ENCODE results near the gene MITF. TPM values are rescaled to one million over a fixed set of nuclear protein-coding genes. Genes with fewer than 3 reads are reported as not detected.

MITF gene
- total RNA-seq, 1 donor from 2014 or later = 6.0 TPM

GRCh38 chr3:69784954-69785514 is 45.8 kb downstream of the MITF start:
- Mint-ChIP-seq H3K27ac (ENCODE audit: unreplicated experiment) (peak overlapping the region; percentile 1), H3K4me1 (ENCODE audit: low read depth, unreplicated experiment) (peaks cover 44% of the 10 kb centered on the region), H3K9me3 (ENCODE audit: unreplicated experiment) (no peaks in the 10 kb centered on the region), H3K27me3 (ENCODE audit: low read depth, unreplicated experiment) (no peaks in the 10 kb centered on the region), H3K36me3 (ENCODE audit: low read depth, unreplicated experiment) (no peaks in the 10 kb centered on the region), H3K4me3 (ENCODE audit: unreplicated experiment) (no peak overlapping the region)
- H3K4me2 ChIP-seq (ENCODE audit: low read length) = peak overlapping the region; percentile 65
- FAIRE-seq (no peak), DNase-seq (ENCODE audit: low read depth) (peak; percentile 85)
- H3K9ac ChIP-seq (ENCODE audit: low read length) = no peak overlapping the region
- H2AFZ ChIP-seq (ENCODE audit: low read depth, low read length) = no peak overlapping the region
- peaks cover 25% of the 10 kb centered on the region for H3K4me1 ChIP-seq (ENCODE audit: insufficient read depth, low read length)
- H3K79me2 ChIP-seq (ENCODE audit: insufficient read depth, low read length) = no peaks in the 10 kb centered on the region
- no peaks in the 10 kb centered on the region for H3K9me3 ChIP-seq (ENCODE audit: insufficient read depth, low read depth, low read length)
- H4K20me1 ChIP-seq (ENCODE audit: insufficient read depth, low read length) = no peaks in the 10 kb centered on the region
- TF ChIP-seq, protein P1, sequence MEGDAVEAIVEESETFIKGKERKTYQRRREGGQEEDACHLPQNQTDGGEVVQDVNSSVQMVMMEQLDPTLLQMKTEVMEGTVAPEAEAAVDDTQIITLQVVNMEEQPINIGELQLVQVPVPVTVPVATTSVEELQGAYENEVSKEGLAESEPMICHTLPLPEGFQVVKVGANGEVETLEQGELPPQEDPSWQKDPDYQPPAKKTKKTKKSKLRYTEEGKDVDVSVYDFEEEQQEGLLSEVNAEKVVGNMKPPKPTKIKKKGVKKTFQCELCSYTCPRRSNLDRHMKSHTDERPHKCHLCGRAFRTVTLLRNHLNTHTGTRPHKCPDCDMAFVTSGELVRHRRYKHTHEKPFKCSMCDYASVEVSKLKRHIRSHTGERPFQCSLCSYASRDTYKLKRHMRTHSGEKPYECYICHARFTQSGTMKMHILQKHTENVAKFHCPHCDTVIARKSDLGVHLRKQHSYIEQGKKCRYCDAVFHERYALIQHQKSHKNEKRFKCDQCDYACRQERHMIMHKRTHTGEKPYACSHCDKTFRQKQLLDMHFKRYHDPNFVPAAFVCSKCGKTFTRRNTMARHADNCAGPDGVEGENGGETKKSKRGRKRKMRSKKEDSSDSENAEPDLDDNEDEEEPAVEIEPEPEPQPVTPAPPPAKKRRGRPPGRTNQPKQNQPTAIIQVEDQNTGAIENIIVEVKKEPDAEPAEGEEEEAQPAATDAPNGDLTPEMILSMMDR (IDR thresholded peaks at IDR 0.05; ENCODE audit: insufficient read depth, low read depth, low read length) = no peak
- no peak for TF ChIP-seq EZH2 (IDR thresholded peaks at IDR 0.05; ENCODE audit: insufficient read depth, low read length)
- H3K36me3 ChIP-seq (ENCODE audit: insufficient read depth, low read length) = no peaks in the 10 kb centered on the region
- H3K4me3 ChIP-seq (ENCODE audit: insufficient read depth, low read depth, low read length) = no peak overlapping the region
- no peak overlapping the region for H3K27ac ChIP-seq (ENCODE audit: low read depth, low read length)
- H3K27me3 ChIP-seq (ENCODE audit: insufficient read depth, low read length) = no peaks in the 10 kb centered on the region

DNA sequence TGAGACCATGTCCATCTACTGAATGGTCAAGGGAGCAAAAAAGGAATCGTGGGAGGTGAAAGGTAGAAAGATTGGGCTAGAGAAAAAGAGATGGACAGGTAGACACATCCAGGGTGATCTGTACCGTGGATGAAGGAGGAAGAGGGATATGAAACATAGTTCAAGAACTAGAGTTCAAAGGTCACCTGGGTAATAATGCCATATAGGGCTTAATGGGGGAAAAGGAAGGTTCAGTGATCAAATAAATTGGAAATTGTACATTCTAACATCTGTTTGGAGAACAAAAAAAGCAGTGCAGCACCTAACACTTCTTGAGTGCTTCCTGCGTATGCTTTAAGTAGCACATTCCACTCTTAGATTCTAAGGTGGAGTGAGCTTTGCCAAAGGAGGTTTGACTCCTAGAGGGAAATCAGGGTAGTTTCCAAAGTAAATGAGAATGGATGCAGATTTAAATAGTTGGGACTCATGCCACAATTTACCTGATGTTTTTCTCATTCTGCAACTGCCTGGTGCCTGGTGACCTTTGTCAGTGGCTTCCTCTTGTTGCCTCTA is 46.6 kb downstream of the MITF start:
- TF ChIP-seq, protein P1 (IDR thresholded peaks at IDR 0.05; ENCODE audit: insufficient read depth, low read depth, low read length) = no peak
- TF ChIP-seq EZH2 (IDR thresholded peaks at IDR 0.05; ENCODE audit: insufficient read depth, low read length) = no peak
- Histone ChIP-seq H3K9me3 (ENCODE audit: insufficient read depth, low read depth, low read length) (no peaks in the 10 kb centered on the region), H3K4me3 (ENCODE audit: insufficient read depth, low read depth, low read length) (no peak overlapping the region), H3K4me2 (ENCODE audit: low read length) (peak overlapping the region; percentile 65), H3K4me1 (ENCODE audit: insufficient read depth, low read length) (peaks cover 25% of the 10 kb centered on the region), H4K20me1 (ENCODE audit: insufficient read depth, low read length) (no peaks in the 10 kb centered on the region), H3K27me3 (ENCODE audit: insufficient read depth, low read length) (no peaks in the 10 kb centered on the region), H2AFZ (ENCODE audit: low read depth, low read length) (no peak overlapping the region), H3K9ac (ENCODE audit: low read length) (no peak overlapping the region), H3K36me3 (ENCODE audit: insufficient read depth, low read length) (no peaks in the 10 kb centered on the region), H3K79me2 (ENCODE audit: insufficient read depth, low read length) (no peaks in the 10 kb centered on the region), H3K27ac (ENCODE audit: low read depth, low read length) (no peak overlapping the region)
- H3K27me3 Mint-ChIP-seq (ENCODE audit: low read depth, unreplicated experiment) = no peaks in the 10 kb centered on the region
- no peak overlapping the region for H3K27ac Mint-ChIP-seq (ENCODE audit: unreplicated experiment)
- peak overlapping the region; percentile 1 for H3K4me3 Mint-ChIP-seq (ENCODE audit: unreplicated experiment)
- peaks cover 47% of the 10 kb centered on the region for H3K4me1 Mint-ChIP-seq (ENCODE audit: low read depth, unreplicated experiment)
- no peaks in the 10 kb centered on the region for H3K36me3 Mint-ChIP-seq (ENCODE audit: low read depth, unreplicated experiment)
- no peak for FAIRE-seq
- no peak for DNase-seq (ENCODE audit: low read depth)
- no peaks in the 10 kb centered on the region for H3K9me3 Mint-ChIP-seq (ENCODE audit: unreplicated experiment)

GRCh38 chr3:69786854-69787253 is 47.6 kb downstream of the MITF start:
- H3K4me3 Mint-ChIP-seq (ENCODE audit: unreplicated experiment) = no peak overlapping the region

More at GRCh38 chr3:69786854-69787253, 47.6 kb downstream of the MITF start:
- DNase-seq (ENCODE audit: low read depth) (peak; percentile 30), FAIRE-seq (no peak)
- Histone ChIP-seq H3K9ac (ENCODE audit: low read length) (peak overlapping the region; percentile 33), H3K27ac (ENCODE audit: low read depth, low read length) (peak overlapping the region; percentile 49), H3K36me3 (ENCODE audit: insufficient read depth, low read length) (no peaks in the 10 kb centered on the region), H2AFZ (ENCODE audit: low read depth, low read length) (peak overlapping the region; percentile 3), H3K4me3 (ENCODE audit: insufficient read depth, low read depth, low read length) (no peak overlapping the region), H3K79me2 (ENCODE audit: insufficient read depth, low read length) (no peaks in the 10 kb centered on the region), H3K9me3 (ENCODE audit: insufficient read depth, low read depth, low read length) (no peaks in the 10 kb centered on the region), H3K4me1 (ENCODE audit: insufficient read depth, low read length) (peaks cover 25% of the 10 kb centered on the region), H3K27me3 (ENCODE audit: insufficient read depth, low read length) (no peaks in the 10 kb centered on the region), H4K20me1 (ENCODE audit: insufficient read depth, low read length) (no peaks in the 10 kb centered on the region), H3K4me2 (ENCODE audit: low read length) (peak overlapping the region; percentile 70)
- H3K27me3 Mint-ChIP-seq (ENCODE audit: low read depth, unreplicated experiment) = no peaks in the 10 kb centered on the region
- H3K4me1 Mint-ChIP-seq (ENCODE audit: low read depth, unreplicated experiment) = peaks cover 57% of the 10 kb centered on the region
- no peaks in the 10 kb centered on the region for H3K36me3 Mint-ChIP-seq (ENCODE audit: low read depth, unreplicated experiment)
- no peaks in the 10 kb centered on the region for H3K9me3 Mint-ChIP-seq (ENCODE audit: unreplicated experiment)
- peak overlapping the region; percentile 88 for H3K27ac Mint-ChIP-seq (ENCODE audit: unreplicated experiment)
- TF ChIP-seq EZH2 (IDR thresholded peaks at IDR 0.05; ENCODE audit: insufficient read depth, low read length) = no peak
